OCI-LY3 (cell line): Measurements from ENCODE around the gene CYBB.

Source experiments
- CTCF ChIP-seq: fragments of 200-600, 300-600 bp; sonication (generic); IDR thresholded peaks from 2 replicates; pipeline ENCODE4 v1.5.1; 2014; ENCODE audit warnings: antibody characterized with exemption, low read length, low read depth
- EZH2phosphoT487 ChIP-seq: fragments of 200-600 bp; shearing (Covaris generic); IDR thresholded peaks from 2 replicates; pipeline ENCODE4 v1.6.1; 2018; ENCODE audit warnings: antibody characterized with exemption, mixed run types, low read depth

DNA sequence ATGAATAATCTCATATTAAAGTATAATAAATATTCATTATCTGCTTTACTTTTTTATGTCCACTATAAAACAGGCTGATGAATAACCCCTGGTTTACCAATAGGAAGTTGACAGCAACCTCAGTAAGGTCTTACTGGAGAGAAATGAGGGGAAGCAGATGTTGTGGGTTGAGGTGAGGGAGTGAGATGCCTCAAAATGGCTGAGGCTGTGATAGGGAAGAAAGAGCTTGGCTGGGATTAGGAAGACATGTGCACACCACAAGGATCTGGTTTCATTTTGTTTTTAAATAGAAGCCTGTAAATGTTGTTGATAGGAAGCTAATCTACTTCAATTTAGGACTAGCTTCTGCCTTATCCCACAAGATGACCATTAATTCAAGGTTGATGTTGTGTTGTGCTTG lies 14.4 kb upstream of the CYBB start:
- no peak for TF ChIP-seq CTCF
- no peak for TF ChIP-seq EZH2phosphoT487
